HCT116 (cell line): Measurements from ENCODE around the gene ZWILCH.

ENCODE experiments used
- CTCF ChIP-seq, 3 experiments: fragments of 200-600 bp in 1 of 3; sonication (generic) in 1 of 3; IDR thresholded peaks in 2 of 3; conservative IDR thresholded peaks in 1 of 3; 2 replicates each; pipeline ENCODE4 v1.5.1; 2012 to 2017; ENCODE audit warnings: low read depth in 2 of 3, low read length in 2 of 3, antibody characterized with exemption in 1 of 3, borderline replicate concordance in 1 of 3, control low read depth in 1 of 3, mild to moderate bottlenecking in 1 of 3, mixed read lengths in 1 of 3, mixed run types in 1 of 3, moderate library complexity in 1 of 3; ENCODE audit not compliant: insufficient read depth in 1 of 3
- EZH2phosphoT487 ChIP-seq: fragments of 200-600 bp; IDR thresholded peaks from 2 replicates; pipeline ENCODE4 v1.6.1; 2018; ENCODE audit warnings: antibody characterized with exemption, borderline replicate concordance
- POLR2A ChIP-seq: IDR thresholded peaks from 2 replicates; pipeline ENCODE4 v1.7.0; 2011; ENCODE audit warnings: borderline replicate concordance; ENCODE audit not compliant: insufficient read depth, insufficient read length; ENCODE audit errors: extremely low read depth
- POLR2AphosphoS5 ChIP-seq: IDR thresholded peaks from 2 replicates; pipeline ENCODE4 v1.6.1; 2011; ENCODE audit warnings: mild to moderate bottlenecking, low read depth, low read length, moderate library complexity
- SP1 ChIP-seq: IDR thresholded peaks from 2 replicates; pipeline ENCODE4 v1.6.1; 2012; ENCODE audit warnings: low read depth
- YY1 ChIP-seq: IDR thresholded peaks from 2 replicates; pipeline ENCODE4 v1.6.1; 2011; ENCODE audit warnings: low read length, low read depth, moderate library complexity, mild to moderate bottlenecking; ENCODE audit not compliant: insufficient replicate concordance; ENCODE audit errors: extremely low read depth
- TF ChIP-seq, protein P1 (sequence below): IDR thresholded peaks from 2 replicates; pipeline ENCODE4 v1.6.1; 2012

DNA sequence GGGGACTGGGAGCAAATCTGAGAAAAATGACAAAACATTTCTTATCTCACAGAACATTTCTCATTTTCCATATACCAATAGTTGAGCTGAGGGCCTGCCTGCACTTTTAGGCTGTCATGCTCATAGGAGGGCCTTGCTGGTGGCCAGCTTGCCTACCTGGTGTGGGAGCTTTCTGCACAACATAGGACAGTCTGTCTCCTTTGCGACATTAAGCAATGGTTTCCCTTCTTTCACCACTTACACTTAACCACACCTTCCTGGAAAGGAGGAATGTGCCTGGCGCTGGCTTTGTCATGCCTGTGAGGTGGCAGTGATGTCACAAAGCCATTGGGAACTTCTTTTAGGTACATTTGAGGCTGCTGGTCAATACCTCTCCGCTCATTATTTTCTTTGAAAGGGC, 13.3 kb upstream of the ZWILCH start:
- TF ChIP-seq, protein P1, sequence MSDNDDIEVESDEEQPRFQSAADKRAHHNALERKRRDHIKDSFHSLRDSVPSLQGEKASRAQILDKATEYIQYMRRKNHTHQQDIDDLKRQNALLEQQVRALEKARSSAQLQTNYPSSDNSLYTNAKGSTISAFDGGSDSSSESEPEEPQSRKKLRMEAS, result no peak
- no peak for TF ChIP-seq POLR2A
- TF ChIP-seq POLR2AphosphoS5, result no peak
- TF ChIP-seq CTCF (IDR thresholded peaks at IDR 0.05 in 2 of 3, conservative IDR thresholded peaks at IDR 0.05 in 1 of 3; ENCODE audit: borderline replicate concordance in 1 of 3, insufficient read depth in 1 of 3, low read depth in 2 of 3, low read length in 2 of 3), result no peak
- TF ChIP-seq SP1, result no peak
- no peak for TF ChIP-seq EZH2phosphoT487
- TF ChIP-seq YY1, result no peak
